Subcutaneous abdominal adipose tissue (tissue), 5 donors: ENCODE measurements around the gene CHST11.

Source experiments
- H3K27ac ChIP-seq: one replicate; pipeline ENCODE4 v1.7.0; 2013; ENCODE audit warnings: low read depth, mild to moderate bottlenecking, inconsistent platforms, low read length, moderate library complexity
- H3K27me3 ChIP-seq, 5 donors: one replicate each; pipeline ENCODE4 v1.7.0; 2013; ENCODE audit warnings: low read length in 5 of 5, inconsistent platforms in 1 of 5; ENCODE audit not compliant: control insufficient read depth in 5 of 5, insufficient read depth in 4 of 5
- H3K36me3 ChIP-seq, 5 donors: one replicate each; pipeline ENCODE4 v1.7.0; 2013; ENCODE audit warnings: low read length in 5 of 5; ENCODE audit not compliant: control insufficient read depth in 5 of 5, insufficient read depth in 5 of 5
- H3K4me1 ChIP-seq, 5 donors: one replicate each; pipeline ENCODE4 v1.7.0; 2013; ENCODE audit warnings: low read length in 5 of 5, mild to moderate bottlenecking in 3 of 5, moderate library complexity in 1 of 5; ENCODE audit not compliant: control insufficient read depth in 5 of 5, insufficient read depth in 5 of 5
- H3K4me3 ChIP-seq, 5 donors: one replicate each; pipeline ENCODE4 v1.7.0; 2013; ENCODE audit warnings: low read length in 5 of 5, low read depth in 1 of 5
- H3K9ac ChIP-seq, 5 donors: one replicate each; pipeline ENCODE4 v1.7.0; 2013; ENCODE audit warnings: low read length in 5 of 5, mild to moderate bottlenecking in 4 of 5, moderate library complexity in 3 of 5
- H3K9me3 ChIP-seq, 5 donors: one replicate each; pipeline ENCODE4 v1.7.0; 2013; ENCODE audit warnings: low read length in 5 of 5; ENCODE audit not compliant: control insufficient read depth in 5 of 5
- donor health status: healthy.
- donor health status: healthy.
- donor health status: healthy.
- donor health status: healthy.
- donor health status: healthy.

Gene CHST11

DNA sequence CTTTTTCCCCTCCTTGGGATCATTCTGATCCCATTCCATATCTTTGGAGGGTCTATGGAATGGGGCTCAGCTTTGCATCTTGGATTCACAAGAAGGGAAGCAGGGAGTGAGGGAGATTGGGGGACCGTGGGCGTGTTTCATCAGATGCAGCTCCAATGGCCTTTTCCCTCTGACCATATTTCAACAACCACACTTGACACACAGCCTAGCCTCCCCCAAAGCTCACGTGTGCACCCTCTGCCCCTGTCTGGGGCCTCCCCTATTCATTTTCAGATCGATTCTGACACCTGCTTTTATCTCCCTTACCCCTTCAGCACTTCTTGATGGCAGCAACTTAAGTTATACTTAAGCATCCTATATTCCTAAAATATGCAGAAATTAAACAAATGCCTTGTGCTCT lies 126.6 kb downstream of the CHST11 start:
- Histone ChIP-seq H3K9me3 (no peaks in the 10 kb centered on the region), H3K27me3 (no peaks in the 10 kb centered on the region), H3K27ac (no peak overlapping the region), H3K36me3 (no peaks in the 10 kb centered on the region), H3K4me1 (peaks cover 0 to 3% (median 0%) of the 10 kb centered on the region in 5 donors), H3K9ac (no peak overlapping the region), H3K4me3 (no peak overlapping the region)

GRCh38 chr12:104585448-104586055 lies 128.8 kb downstream of the CHST11 start:
- Histone ChIP-seq H3K4me3 (no peak overlapping the region), H3K9me3 (no peaks in the 10 kb centered on the region), H3K36me3 (no peaks in the 10 kb centered on the region), H3K27me3 (no peaks in the 10 kb centered on the region), H3K4me1 (peaks cover 0 to 6% (median 3%) of the 10 kb centered on the region in 5 donors), H3K9ac (no peak overlapping the region), H3K27ac (no peak overlapping the region)

- Histone ChIP-seq H3K9me3 (no peaks in the 10 kb centered on the region), H3K4me3 (no peak overlapping the region), H3K27ac (no peak overlapping the region), H3K27me3 (no peaks in the 10 kb centered on the region), H3K36me3 (no peaks in the 10 kb centered on the region), H3K9ac (no peak overlapping the region), H3K4me1 (peaks cover 0 to 6% (median 3%) of the 10 kb centered on the region in 5 donors)
These were observed 129.7 kb downstream of the CHST11 start for GRCh38 chr12:104586351-104586919.

- H3K27me3 ChIP-seq, result no peaks in the 10 kb centered on the region
- H3K9me3 ChIP-seq, result no peaks in the 10 kb centered on the region
- no peak overlapping the region for H3K9ac ChIP-seq
- H3K36me3 ChIP-seq, result no peaks in the 10 kb centered on the region
- H3K4me1 ChIP-seq, result peaks cover 0 to 6% (median 3%) of the 10 kb centered on the region in 5 donors
- no peak overlapping the region for H3K4me3 ChIP-seq
- no peak overlapping the region for H3K27ac ChIP-seq
These were observed 131.5 kb downstream of the CHST11 start for GRCh38 chr12:104588047-104588920.

- Histone ChIP-seq H3K9me3 (no peaks in the 10 kb centered on the region), H3K36me3 (no peaks in the 10 kb centered on the region), H3K4me3 (no peak overlapping the region), H3K27ac (no peak overlapping the region), H3K4me1 (peaks cover 0 to 6% (median 3%) of the 10 kb centered on the region in 5 donors), H3K9ac (no peak overlapping the region), H3K27me3 (no peaks in the 10 kb centered on the region)
These were observed 132.3 kb downstream of the CHST11 start for GRCh38 chr12:104588921-104589590.

- Histone ChIP-seq H3K4me3 (no peak overlapping the region), H3K9me3 (no peaks in the 10 kb centered on the region), H3K27ac (no peak overlapping the region), H3K36me3 (no peaks in the 10 kb centered on the region), H3K9ac (no peak overlapping the region), H3K4me1 (peaks cover 0 to 6% (median 3%) of the 10 kb centered on the region in 5 donors), H3K27me3 (no peaks in the 10 kb centered on the region)
These were observed 133.3 kb downstream of the CHST11 start for GRCh38 chr12:104590022-104590421.

DNA sequence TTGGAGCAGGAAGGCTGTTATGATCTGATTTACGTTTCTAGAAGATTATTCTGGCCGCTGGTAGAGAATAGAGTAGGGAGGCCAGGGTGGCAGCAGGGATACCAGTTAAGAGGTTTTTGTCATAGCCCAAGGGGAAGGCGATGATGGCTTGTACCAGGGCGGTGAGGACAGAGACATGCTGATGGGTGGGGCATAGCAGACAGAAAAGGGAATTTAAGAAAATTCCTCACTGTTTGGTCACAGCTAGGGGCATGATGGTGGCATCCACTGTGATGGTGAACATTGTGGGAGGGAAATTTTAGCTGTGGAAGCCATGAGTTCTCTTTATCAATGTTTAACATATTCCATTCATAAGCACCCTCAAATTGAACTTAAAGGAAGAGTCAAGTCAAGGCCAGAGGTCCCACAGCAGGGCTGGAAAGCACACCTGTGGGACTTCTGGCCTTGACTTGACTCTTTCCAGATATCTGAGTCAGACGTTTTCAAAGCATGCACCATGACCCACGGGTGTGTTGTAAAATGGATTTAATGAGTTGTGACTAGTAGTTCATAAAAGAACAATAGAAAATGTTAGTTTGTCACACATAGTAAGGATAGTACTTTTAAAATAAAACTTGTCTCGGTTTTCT lies 134.6 kb downstream of the CHST11 start:
- Histone ChIP-seq H3K36me3 (no peaks in the 10 kb centered on the region), H3K9me3 (no peaks in the 10 kb centered on the region), H3K27ac (no peak overlapping the region), H3K4me3 (no peak overlapping the region), H3K9ac (no peak overlapping the region), H3K4me1 (peaks cover 3 to 16% (median 8%) of the 10 kb centered on the region in 5 donors), H3K27me3 (no peaks in the 10 kb centered on the region)

GRCh38 chr12:104593482-104593881 lies 136.7 kb downstream of the CHST11 start:
- H3K27me3 ChIP-seq, result no peaks in the 10 kb centered on the region
- H3K36me3 ChIP-seq, result no peaks in the 10 kb centered on the region
- H3K27ac ChIP-seq, result no peak overlapping the region
- H3K4me1 ChIP-seq, result peaks cover 0 to 21% (median 11%) of the 10 kb centered on the region in 5 donors
- no peaks in the 10 kb centered on the region for H3K9me3 ChIP-seq
- H3K4me3 ChIP-seq, result no peak overlapping the region
- H3K9ac ChIP-seq, result no peak overlapping the region

DNA sequence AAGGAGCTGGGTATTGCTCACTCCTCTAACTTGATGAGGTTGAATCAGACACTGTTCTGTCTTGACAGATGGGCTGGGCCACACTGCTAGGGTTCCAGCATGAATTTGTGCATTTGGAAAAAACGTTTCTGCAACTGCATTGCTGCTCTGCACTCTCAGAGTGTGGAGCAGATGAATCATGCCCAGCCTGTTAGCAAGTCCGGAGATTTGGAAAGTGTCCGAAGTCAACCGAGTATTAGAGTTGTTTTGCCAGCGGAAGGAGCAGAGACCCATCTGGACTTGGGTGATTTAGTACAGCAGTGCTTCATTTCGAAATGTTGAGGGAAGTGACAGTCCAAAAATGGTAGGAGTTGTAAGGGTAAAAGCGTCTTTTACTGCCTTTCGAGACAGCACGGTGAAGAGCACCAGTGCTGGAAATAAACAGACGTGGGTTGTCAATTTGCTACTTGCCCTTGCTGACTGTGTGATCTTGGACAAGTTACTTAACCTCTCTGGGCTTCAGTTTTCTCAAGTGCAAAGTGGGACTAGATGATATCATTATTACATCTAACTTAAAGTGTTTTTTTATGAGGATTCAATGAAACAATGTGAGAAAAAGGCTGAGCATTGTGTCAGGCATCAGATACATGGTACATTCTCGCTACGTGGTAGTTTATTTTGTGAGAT lies 139.5 kb downstream of the CHST11 start:
- H3K9me3 ChIP-seq, result no peaks in the 10 kb centered on the region
- no peak overlapping the region for H3K27ac ChIP-seq
- H3K27me3 ChIP-seq, result no peaks in the 10 kb centered on the region
- no peak overlapping the region for H3K4me3 ChIP-seq
- peaks cover 0 to 39% (median 21%) of the 10 kb centered on the region in 5 donors for H3K4me1 ChIP-seq
- no peak overlapping the region for H3K9ac ChIP-seq
- H3K36me3 ChIP-seq, result no peaks in the 10 kb centered on the region
